Measurements from ENCODE around the gene PCCA. TPM values are rescaled to one million over a fixed set of nuclear protein-coding genes. Genes with fewer than 3 reads are reported as not detected.
"Not testable (repeated sequence)": the region's sequence is repeated elsewhere in the genome, so short reads cannot be mapped to it uniquely, and the experiment has no call there.

The PCCA gene
- polyA plus RNA-seq, 2 donors = 11.1 to 15.2 TPM

DNA sequence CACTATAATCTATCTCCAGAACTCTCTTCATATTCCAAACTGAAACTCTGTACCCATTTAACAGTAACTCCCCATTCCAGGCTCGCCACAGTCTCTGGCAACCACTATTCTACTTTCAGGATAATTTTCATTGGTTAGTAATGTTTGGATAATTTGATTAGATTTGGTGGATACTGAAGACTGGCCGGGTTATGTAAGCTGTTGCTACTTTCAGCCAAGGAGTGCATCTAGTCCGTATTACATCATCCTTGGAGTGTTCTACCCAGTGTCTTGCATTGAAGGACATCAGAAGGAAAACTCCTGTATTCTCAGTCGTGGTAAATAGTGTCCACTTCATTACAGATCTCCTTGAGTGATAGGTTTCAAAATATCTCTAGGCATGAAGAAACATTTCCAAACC lies 60.5 kb downstream of the PCCA start:
- peaks cover 0 to 2% of the 10 kb centered on the region in 2 donors for H3K9me3 ChIP-seq (ENCODE audit: control insufficient read depth in 2 of 2, insufficient read depth in 1 of 2, low read depth in 1 of 2, low read length in 1 of 2)
- no peaks in the 10 kb centered on the region for H3K36me3 ChIP-seq (ENCODE audit: control insufficient read depth in 2 of 2, insufficient read depth in 2 of 2, low read length in 1 of 2)
- no peak overlapping the region for H3K27ac ChIP-seq (ENCODE audit: low read depth in 2 of 2, low read length in 1 of 2)
- 79 to 83% methylated on average over 4 of the region's 4 CpGs for WGBS, 2 donors
- no peaks in the 10 kb centered on the region for H3K4me1 ChIP-seq (ENCODE audit: control insufficient read depth in 2 of 2, insufficient read depth in 2 of 2, low read length in 1 of 2)
- H3K27me3 ChIP-seq (ENCODE audit: control insufficient read depth in 1 of 2, insufficient read depth in 2 of 2, low read length in 2 of 2) = no peaks in the 10 kb centered on the region
- H3K4me3 ChIP-seq (ENCODE audit: low read depth in 1 of 2, low read length in 2 of 2) = no peak overlapping the region

DNA sequence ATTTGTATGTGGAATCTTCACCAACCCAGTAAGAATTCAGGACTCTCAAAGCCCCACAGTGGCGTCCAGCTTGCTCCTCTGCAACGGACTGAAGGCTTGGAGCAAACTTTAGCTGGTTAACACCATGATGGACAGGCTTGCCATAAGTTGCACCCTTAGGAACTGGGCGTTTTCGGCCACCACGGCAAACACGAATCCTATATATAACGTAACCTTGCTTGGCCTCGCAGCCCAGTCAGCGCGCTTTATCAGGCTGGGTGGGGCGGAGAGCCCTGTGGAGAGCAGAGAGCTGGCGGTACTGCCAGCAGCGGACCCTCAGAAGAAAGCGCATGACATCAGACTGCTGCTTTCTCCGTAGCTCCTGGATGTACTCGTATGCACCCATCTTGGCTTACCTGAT lies 61.8 kb downstream of the PCCA start:
- H3K27ac ChIP-seq (ENCODE audit: low read depth in 2 of 2, low read length in 1 of 2); H3K4me1 ChIP-seq (ENCODE audit: control insufficient read depth in 2 of 2, insufficient read depth in 2 of 2, low read length in 1 of 2); H3K9me3 ChIP-seq (ENCODE audit: control insufficient read depth in 2 of 2, insufficient read depth in 1 of 2, low read depth in 1 of 2, low read length in 1 of 2); H3K4me3 ChIP-seq (ENCODE audit: low read depth in 1 of 2, low read length in 2 of 2); H3K27me3 ChIP-seq (ENCODE audit: control insufficient read depth in 1 of 2, insufficient read depth in 2 of 2, low read length in 2 of 2); H3K36me3 ChIP-seq (ENCODE audit: control insufficient read depth in 2 of 2, insufficient read depth in 2 of 2, low read length in 1 of 2): not testable (repeated sequence)
- WGBS, 2 donors = 94 to 98% methylated on average over 16 of the region's 16 CpGs

DNA sequence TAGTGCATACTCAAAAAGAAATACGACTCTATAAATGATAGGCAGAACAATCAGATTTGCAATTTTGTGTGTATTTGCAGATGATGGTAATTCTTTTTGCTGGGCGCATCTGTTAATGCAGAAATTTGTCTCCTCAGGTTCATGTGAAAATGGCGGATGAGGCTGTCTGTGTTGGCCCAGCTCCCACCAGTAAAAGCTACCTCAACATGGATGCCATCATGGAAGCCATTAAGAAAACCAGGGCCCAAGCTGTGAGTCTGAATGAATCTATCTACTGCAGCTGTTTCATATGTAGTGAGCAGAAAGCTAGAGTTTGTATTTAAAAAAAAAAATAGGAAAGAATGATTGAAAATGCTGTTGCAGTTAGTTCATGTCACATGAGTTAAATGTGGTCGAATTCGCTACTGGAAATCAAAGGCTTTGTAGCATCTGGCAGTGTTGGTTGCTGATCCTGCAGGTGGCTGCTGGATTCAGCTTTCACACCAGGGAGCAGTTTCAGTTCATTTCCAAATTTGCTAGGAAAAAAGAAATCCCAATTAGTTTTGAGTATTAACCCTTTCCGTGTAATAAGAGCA lies 66.0 kb downstream of the PCCA start:
- Histone ChIP-seq H3K27ac (ENCODE audit: low read depth in 2 of 2, low read length in 1 of 2) (no peak overlapping the region), H3K4me3 (ENCODE audit: low read depth in 1 of 2, low read length in 2 of 2) (no peak overlapping the region), H3K27me3 (ENCODE audit: control insufficient read depth in 1 of 2, insufficient read depth in 2 of 2, low read length in 2 of 2) (no peaks in the 10 kb centered on the region), H3K9me3 (ENCODE audit: control insufficient read depth in 2 of 2, insufficient read depth in 1 of 2, low read depth in 1 of 2, low read length in 1 of 2) (no peaks in the 10 kb centered on the region), H3K36me3 (ENCODE audit: control insufficient read depth in 2 of 2, insufficient read depth in 2 of 2, low read length in 1 of 2) (no peaks in the 10 kb centered on the region), H3K4me1 (ENCODE audit: control insufficient read depth in 2 of 2, insufficient read depth in 2 of 2, low read length in 1 of 2) (no peaks in the 10 kb centered on the region)
- 95% methylated on average over 6 of the region's 6 CpGs for WGBS, 2 donors

DNA sequence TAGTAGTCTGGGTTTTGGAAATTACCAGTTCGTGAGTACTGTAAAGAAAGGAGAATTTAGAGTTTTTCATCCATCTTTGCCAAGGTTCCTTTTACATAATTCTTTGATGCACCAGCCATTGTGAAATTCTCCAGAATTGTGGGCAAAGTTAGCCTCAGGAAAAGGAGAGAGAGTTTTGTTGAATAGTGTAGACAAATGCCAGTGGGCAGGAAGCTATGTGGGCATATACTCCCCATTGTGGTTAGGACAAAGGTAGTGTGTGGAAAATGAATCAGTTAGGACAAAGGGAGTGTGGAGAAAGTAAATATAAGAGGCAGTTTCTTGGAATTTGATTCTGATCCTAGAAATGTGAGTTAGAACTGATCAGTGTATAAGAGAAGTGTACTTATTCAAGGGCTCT lies 67.9 kb downstream of the PCCA start:
- H3K27ac ChIP-seq (ENCODE audit: low read depth in 2 of 2, low read length in 1 of 2) = no peak overlapping the region
- no peak overlapping the region for H3K4me3 ChIP-seq (ENCODE audit: low read depth in 1 of 2, low read length in 2 of 2)
- no peaks in the 10 kb centered on the region for H3K4me1 ChIP-seq (ENCODE audit: control insufficient read depth in 2 of 2, insufficient read depth in 2 of 2, low read length in 1 of 2)
- 59 to 63% methylated on average over 1 of the region's 1 CpG for WGBS, 2 donors
- no peaks in the 10 kb centered on the region for H3K36me3 ChIP-seq (ENCODE audit: control insufficient read depth in 2 of 2, insufficient read depth in 2 of 2, low read length in 1 of 2)
- H3K9me3 ChIP-seq (ENCODE audit: control insufficient read depth in 2 of 2, insufficient read depth in 1 of 2, low read depth in 1 of 2, low read length in 1 of 2) = no peaks in the 10 kb centered on the region
- H3K27me3 ChIP-seq (ENCODE audit: control insufficient read depth in 1 of 2, insufficient read depth in 2 of 2, low read length in 2 of 2) = no peaks in the 10 kb centered on the region

DNA sequence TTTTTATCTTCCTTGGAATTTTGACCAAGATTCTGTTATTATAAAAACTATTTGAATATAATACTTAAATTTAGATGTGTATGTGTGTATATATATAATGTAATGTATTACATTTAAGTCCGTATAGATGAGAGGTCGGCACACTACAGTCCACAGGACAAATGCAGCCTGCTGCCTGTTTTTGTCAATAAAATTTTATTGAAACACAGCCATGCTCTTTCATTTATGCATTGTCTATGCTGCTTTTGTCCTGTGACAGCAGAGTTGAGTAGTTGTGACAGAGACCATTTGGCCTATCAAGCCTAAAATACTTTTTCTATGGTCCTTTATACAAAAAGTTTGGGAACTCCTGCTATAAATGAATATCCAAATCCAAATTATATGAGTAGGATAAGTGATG lies 69.7 kb downstream of the PCCA start:
- Histone ChIP-seq H3K4me1 (ENCODE audit: control insufficient read depth in 2 of 2, insufficient read depth in 2 of 2, low read length in 1 of 2) (no peaks in the 10 kb centered on the region), H3K27me3 (ENCODE audit: control insufficient read depth in 1 of 2, insufficient read depth in 2 of 2, low read length in 2 of 2) (no peaks in the 10 kb centered on the region), H3K4me3 (ENCODE audit: low read depth in 1 of 2, low read length in 2 of 2) (no peak overlapping the region), H3K27ac (ENCODE audit: low read depth in 2 of 2, low read length in 1 of 2) (no peak overlapping the region), H3K9me3 (ENCODE audit: control insufficient read depth in 2 of 2, insufficient read depth in 1 of 2, low read depth in 1 of 2, low read length in 1 of 2) (no peaks in the 10 kb centered on the region), H3K36me3 (ENCODE audit: control insufficient read depth in 2 of 2, insufficient read depth in 2 of 2, low read length in 1 of 2) (no peaks in the 10 kb centered on the region)
- 72 to 98% methylated on average over 2 of the region's 2 CpGs for WGBS, 2 donors

DNA sequence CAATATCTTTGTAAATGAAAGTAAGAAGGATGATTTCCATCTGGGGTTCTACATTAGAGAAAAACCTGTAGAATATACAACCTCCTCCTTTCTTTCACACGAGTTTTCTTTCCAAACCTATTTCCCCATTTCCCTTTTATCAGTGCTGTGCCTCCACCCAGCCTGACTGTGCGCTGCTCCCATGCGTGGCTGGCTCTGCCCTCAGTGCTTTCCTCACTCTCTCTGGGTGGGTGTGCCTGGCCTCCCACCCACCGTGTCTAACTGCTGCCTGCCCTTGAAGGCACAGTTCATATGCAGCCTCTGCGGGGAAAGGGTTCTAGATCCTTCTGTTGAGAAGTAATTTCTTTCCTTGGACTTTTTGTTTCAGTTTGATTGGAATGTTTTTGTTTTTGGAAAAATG lies 70.7 kb downstream of the PCCA start:
- Histone ChIP-seq H3K27me3 (ENCODE audit: control insufficient read depth in 1 of 2, insufficient read depth in 2 of 2, low read length in 2 of 2) (no peaks in the 10 kb centered on the region), H3K9me3 (ENCODE audit: control insufficient read depth in 2 of 2, insufficient read depth in 1 of 2, low read depth in 1 of 2, low read length in 1 of 2) (no peaks in the 10 kb centered on the region), H3K4me1 (ENCODE audit: control insufficient read depth in 2 of 2, insufficient read depth in 2 of 2, low read length in 1 of 2) (no peaks in the 10 kb centered on the region), H3K27ac (ENCODE audit: low read depth in 2 of 2, low read length in 1 of 2) (no peak overlapping the region), H3K36me3 (ENCODE audit: control insufficient read depth in 2 of 2, insufficient read depth in 2 of 2, low read length in 1 of 2) (no peaks in the 10 kb centered on the region), H3K4me3 (ENCODE audit: low read depth in 1 of 2, low read length in 2 of 2) (no peak overlapping the region)
- WGBS, 2 donors = 85 to 93% methylated on average over 5 of the region's 5 CpGs

DNA sequence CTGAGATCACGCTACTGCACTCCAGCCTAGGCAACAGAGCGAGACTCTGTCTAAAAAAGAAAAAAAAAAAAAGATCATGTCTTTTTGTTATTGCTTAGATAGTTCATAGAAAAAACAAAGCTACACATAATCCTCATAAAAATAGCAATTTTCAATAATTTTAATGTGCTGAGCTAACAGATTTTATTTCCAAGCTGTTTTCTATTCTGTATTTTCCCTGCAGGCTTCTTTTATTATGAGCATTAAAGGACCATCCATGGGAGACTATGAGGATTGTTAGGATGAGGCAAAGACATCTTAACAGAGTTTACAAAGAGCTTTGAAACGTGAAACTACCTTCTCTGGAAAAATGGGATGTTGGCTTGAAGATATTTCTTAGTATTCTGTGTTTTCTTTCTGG lies 71.6 kb downstream of the PCCA start:
- Histone ChIP-seq H3K36me3 (ENCODE audit: control insufficient read depth in 2 of 2, insufficient read depth in 2 of 2, low read length in 1 of 2) (no peaks in the 10 kb centered on the region), H3K27ac (ENCODE audit: low read depth in 2 of 2, low read length in 1 of 2) (no peak overlapping the region), H3K4me1 (ENCODE audit: control insufficient read depth in 2 of 2, insufficient read depth in 2 of 2, low read length in 1 of 2) (no peaks in the 10 kb centered on the region), H3K9me3 (ENCODE audit: control insufficient read depth in 2 of 2, insufficient read depth in 1 of 2, low read depth in 1 of 2, low read length in 1 of 2) (no peaks in the 10 kb centered on the region), H3K4me3 (ENCODE audit: low read depth in 1 of 2, low read length in 2 of 2) (no peak overlapping the region), H3K27me3 (ENCODE audit: control insufficient read depth in 1 of 2, insufficient read depth in 2 of 2, low read length in 2 of 2) (no peaks in the 10 kb centered on the region)
- 91 to 95% methylated on average over 3 of the region's 3 CpGs for WGBS, 2 donors

DNA sequence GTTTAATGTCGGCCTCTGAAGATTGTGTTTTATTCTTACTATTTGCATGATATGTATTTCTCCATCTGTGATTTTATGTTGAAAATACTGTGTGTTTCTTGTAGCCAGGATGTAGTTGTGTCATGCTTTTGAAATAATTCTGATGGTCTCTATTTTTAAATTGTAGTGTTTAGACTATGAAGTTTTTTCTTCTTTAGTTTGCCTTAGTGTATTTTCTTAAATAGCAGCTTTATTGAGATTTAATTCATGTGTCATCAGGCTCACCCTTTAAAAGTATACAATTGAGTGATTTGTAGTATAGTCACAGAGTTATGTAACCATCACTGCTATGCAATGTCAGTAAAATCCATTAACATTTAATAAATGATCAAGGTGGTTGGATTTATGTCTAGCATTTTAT lies 74.5 kb downstream of the PCCA start:
- Histone ChIP-seq H3K4me3 (ENCODE audit: low read depth in 1 of 2, low read length in 2 of 2) (no peak overlapping the region), H3K4me1 (ENCODE audit: control insufficient read depth in 2 of 2, insufficient read depth in 2 of 2, low read length in 1 of 2) (no peaks in the 10 kb centered on the region), H3K9me3 (ENCODE audit: control insufficient read depth in 2 of 2, insufficient read depth in 1 of 2, low read depth in 1 of 2, low read length in 1 of 2) (no peaks in the 10 kb centered on the region), H3K27me3 (ENCODE audit: control insufficient read depth in 1 of 2, insufficient read depth in 2 of 2, low read length in 2 of 2) (no peaks in the 10 kb centered on the region), H3K27ac (ENCODE audit: low read depth in 2 of 2, low read length in 1 of 2) (no peak overlapping the region), H3K36me3 (ENCODE audit: control insufficient read depth in 2 of 2, insufficient read depth in 2 of 2, low read length in 1 of 2) (no peaks in the 10 kb centered on the region)
- 77 to 81% methylated on average over 1 of the region's 1 CpG for WGBS, 2 donors

DNA sequence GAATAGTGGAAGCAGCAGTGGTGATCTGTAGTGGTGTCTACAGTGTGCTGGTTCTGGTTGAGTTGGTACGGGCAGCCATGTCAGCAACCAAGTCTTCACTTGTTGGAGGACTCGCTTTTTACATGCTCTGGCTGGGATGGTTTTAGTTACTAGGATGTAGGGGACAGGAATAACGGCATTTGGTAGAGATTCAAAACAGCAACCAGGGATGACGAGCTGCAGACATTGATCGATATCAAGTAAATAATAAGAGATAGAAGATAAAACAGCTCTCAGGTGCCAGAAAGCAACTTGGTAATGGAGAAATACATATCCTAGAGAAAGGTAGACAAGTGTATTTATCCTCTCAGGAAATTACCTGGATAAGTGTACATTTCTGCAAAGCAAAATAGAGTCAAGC lies 84.3 kb downstream of the PCCA start:
- H3K36me3 ChIP-seq (ENCODE audit: control insufficient read depth in 2 of 2, insufficient read depth in 2 of 2, low read length in 1 of 2) = no peaks in the 10 kb centered on the region
- 95 to 97% methylated on average over 5 of the region's 5 CpGs for WGBS, 2 donors
- H3K27me3 ChIP-seq (ENCODE audit: control insufficient read depth in 1 of 2, insufficient read depth in 2 of 2, low read length in 2 of 2) = no peaks in the 10 kb centered on the region
- H3K4me1 ChIP-seq (ENCODE audit: control insufficient read depth in 2 of 2, insufficient read depth in 2 of 2, low read length in 1 of 2) = no peaks in the 10 kb centered on the region
- no peak overlapping the region for H3K4me3 ChIP-seq (ENCODE audit: low read depth in 1 of 2, low read length in 2 of 2)
- H3K9me3 ChIP-seq (ENCODE audit: control insufficient read depth in 2 of 2, insufficient read depth in 1 of 2, low read depth in 1 of 2, low read length in 1 of 2) = no peaks in the 10 kb centered on the region
- H3K27ac ChIP-seq (ENCODE audit: low read depth in 2 of 2, low read length in 1 of 2) = no peak overlapping the region

DNA sequence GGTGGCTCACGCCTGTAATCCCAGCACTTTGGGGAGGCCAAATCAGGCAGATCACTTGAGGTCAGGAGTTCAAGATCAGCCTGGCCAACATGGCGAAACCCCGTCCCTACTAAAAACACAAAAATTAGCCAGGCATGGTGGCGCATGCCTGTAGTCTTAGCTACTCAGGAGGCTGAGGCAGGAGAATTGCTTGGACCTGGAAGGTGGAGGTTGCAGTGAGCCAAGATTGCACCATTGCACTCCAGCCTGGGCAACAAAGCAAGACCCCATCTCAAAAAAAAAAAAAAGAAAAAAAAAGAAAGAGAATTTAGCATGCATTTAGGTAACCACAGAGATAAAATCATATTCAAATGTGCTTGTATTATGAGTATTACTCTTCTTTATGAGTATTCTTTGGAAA lies 85.6 kb downstream of the PCCA start:
- H3K27me3 ChIP-seq (ENCODE audit: control insufficient read depth in 1 of 2, insufficient read depth in 2 of 2, low read length in 2 of 2); H3K9me3 ChIP-seq (ENCODE audit: control insufficient read depth in 2 of 2, insufficient read depth in 1 of 2, low read depth in 1 of 2, low read length in 1 of 2); H3K36me3 ChIP-seq (ENCODE audit: control insufficient read depth in 2 of 2, insufficient read depth in 2 of 2, low read length in 1 of 2); H3K27ac ChIP-seq (ENCODE audit: low read depth in 2 of 2, low read length in 1 of 2); H3K4me1 ChIP-seq (ENCODE audit: control insufficient read depth in 2 of 2, insufficient read depth in 2 of 2, low read length in 1 of 2); H3K4me3 ChIP-seq (ENCODE audit: low read depth in 1 of 2, low read length in 2 of 2): not testable (repeated sequence)
- 91 to 99% methylated on average over 4 of the region's 4 CpGs for WGBS, 2 donors

Measured in esophagus (tissue), 2 donors.